ENCODE results near the gene ATF4. TPM values are rescaled to one million over a fixed set of nuclear protein-coding genes. Genes with fewer than 3 reads are reported as not detected.

ATF4 gene
- polyA plus RNA-seq, 1 donor from 2014 or later: 394 TPM

- Histone ChIP-seq H3K9me2 (ENCODE audit: insufficient read depth, low read length) (no peaks in the 10 kb centered on the region), H3K4me3 (ENCODE audit: low read length) (no peak overlapping the region), H3K36me3 (ENCODE audit: insufficient read depth, low read length) (no peaks in the 10 kb centered on the region), H3F3A (ENCODE audit: insufficient read depth, low read length, poor library complexity, severe bottlenecking) (no peaks in the 10 kb centered on the region), H2AFZ (ENCODE audit: low read depth, low read length) (no peak overlapping the region), H4K20me1 (ENCODE audit: insufficient read depth) (no peaks in the 10 kb centered on the region), H3K27ac (ENCODE audit: low read length) (no peak overlapping the region), H3K4me2 (ENCODE audit: low read length) (no peak overlapping the region), H3K9me3 (ENCODE audit: low read length) (no peaks in the 10 kb centered on the region), H3K79me2 (replicated peaks; ENCODE audit: insufficient read depth, low read length) (peaks cover 14% of the 10 kb centered on the region), H3K9ac (ENCODE audit: low read length) (no peak overlapping the region), H3K27me3 (ENCODE audit: insufficient read depth, low read depth, low read length) (no peaks in the 10 kb centered on the region)
- TF ChIP-seq RAD21 (conservative IDR thresholded peaks at IDR 0.05): no peak
- no peak for TF ChIP-seq EP300 (conservative IDR thresholded peaks at IDR 0.05; ENCODE audit: poor library complexity, severe bottlenecking)
- no peak for TF ChIP-seq CTCF (IDR thresholded peaks at IDR 0.05; ENCODE audit: poor library complexity, severe bottlenecking)
- no peak for TF ChIP-seq POLR2AphosphoS5 (IDR thresholded peaks at IDR 0.05)
- TF ChIP-seq TAF1 (IDR thresholded peaks at IDR 0.05; ENCODE audit: low read depth): no peak
- no peak for TF ChIP-seq MXI1 (conservative IDR thresholded peaks at IDR 0.05; ENCODE audit: poor library complexity, severe bottlenecking)
- TF ChIP-seq REST (IDR thresholded peaks at IDR 0.05; ENCODE audit: borderline replicate concordance): no peak
- no peak for TF ChIP-seq EZH2 (IDR thresholded peaks at IDR 0.05; ENCODE audit: borderline replicate concordance, insufficient read depth, low read length, poor library complexity, severe bottlenecking)
- TF ChIP-seq SMC3 (conservative IDR thresholded peaks at IDR 0.05; ENCODE audit: poor library complexity): no peak
These were observed 15.6 kb downstream of the ATF4 start for GRCh38 chr22:39535831-39536449.

- no peaks in the 10 kb centered on the region for H3K9me3 ChIP-seq (ENCODE audit: low read length)
- no peak overlapping the region for H3K9ac ChIP-seq (ENCODE audit: low read length)
- H3K9me2 ChIP-seq (ENCODE audit: insufficient read depth, low read length): no peaks in the 10 kb centered on the region
- no peak overlapping the region for H3K4me3 ChIP-seq (ENCODE audit: low read length)
- H2AFZ ChIP-seq (ENCODE audit: low read depth, low read length): no peak overlapping the region
- H3K27me3 ChIP-seq (ENCODE audit: insufficient read depth, low read depth, low read length): no peaks in the 10 kb centered on the region
- peaks cover 7% of the 10 kb centered on the region for H3K79me2 ChIP-seq (replicated peaks; ENCODE audit: insufficient read depth, low read length)
- no peak overlapping the region for H3K27ac ChIP-seq (ENCODE audit: low read length)
- no peaks in the 10 kb centered on the region for H3K36me3 ChIP-seq (ENCODE audit: insufficient read depth, low read length)
- H3F3A ChIP-seq (ENCODE audit: insufficient read depth, low read length, poor library complexity, severe bottlenecking): no peaks in the 10 kb centered on the region
- H4K20me1 ChIP-seq (ENCODE audit: insufficient read depth): no peaks in the 10 kb centered on the region
- no peak overlapping the region for H3K4me2 ChIP-seq (ENCODE audit: low read length)
- TF ChIP-seq REST (IDR thresholded peaks at IDR 0.05; ENCODE audit: borderline replicate concordance): no peak
- no peak for TF ChIP-seq EZH2 (IDR thresholded peaks at IDR 0.05; ENCODE audit: borderline replicate concordance, insufficient read depth, low read length, poor library complexity, severe bottlenecking)
- TF ChIP-seq SMC3 (conservative IDR thresholded peaks at IDR 0.05; ENCODE audit: poor library complexity): no peak
- no peak for TF ChIP-seq MXI1 (conservative IDR thresholded peaks at IDR 0.05; ENCODE audit: poor library complexity, severe bottlenecking)
- TF ChIP-seq EP300 (conservative IDR thresholded peaks at IDR 0.05; ENCODE audit: poor library complexity, severe bottlenecking): no peak
- no peak for TF ChIP-seq CTCF (IDR thresholded peaks at IDR 0.05; ENCODE audit: poor library complexity, severe bottlenecking)
- no peak for TF ChIP-seq RAD21 (conservative IDR thresholded peaks at IDR 0.05)
- TF ChIP-seq POLR2AphosphoS5 (IDR thresholded peaks at IDR 0.05): no peak
- no peak for TF ChIP-seq TAF1 (IDR thresholded peaks at IDR 0.05; ENCODE audit: low read depth)
These were observed 16.3 kb downstream of the ATF4 start for GRCh38 chr22:39536711-39537110.
